HG03095 (cell line): Measurements from ENCODE around the gene XAB2.
A peak's percentile ranks its signal among the peaks of the same experiment; 100 is the strongest.

Experiments used
- ATAC-seq: cut with Tn5 transposase; IDR thresholded peaks from one replicate; pipeline ENCODE4 v1.9.1; 2021; ENCODE audit warnings: moderate library complexity; ENCODE audit not compliant: unreplicated experiment

Gene XAB2

DNA sequence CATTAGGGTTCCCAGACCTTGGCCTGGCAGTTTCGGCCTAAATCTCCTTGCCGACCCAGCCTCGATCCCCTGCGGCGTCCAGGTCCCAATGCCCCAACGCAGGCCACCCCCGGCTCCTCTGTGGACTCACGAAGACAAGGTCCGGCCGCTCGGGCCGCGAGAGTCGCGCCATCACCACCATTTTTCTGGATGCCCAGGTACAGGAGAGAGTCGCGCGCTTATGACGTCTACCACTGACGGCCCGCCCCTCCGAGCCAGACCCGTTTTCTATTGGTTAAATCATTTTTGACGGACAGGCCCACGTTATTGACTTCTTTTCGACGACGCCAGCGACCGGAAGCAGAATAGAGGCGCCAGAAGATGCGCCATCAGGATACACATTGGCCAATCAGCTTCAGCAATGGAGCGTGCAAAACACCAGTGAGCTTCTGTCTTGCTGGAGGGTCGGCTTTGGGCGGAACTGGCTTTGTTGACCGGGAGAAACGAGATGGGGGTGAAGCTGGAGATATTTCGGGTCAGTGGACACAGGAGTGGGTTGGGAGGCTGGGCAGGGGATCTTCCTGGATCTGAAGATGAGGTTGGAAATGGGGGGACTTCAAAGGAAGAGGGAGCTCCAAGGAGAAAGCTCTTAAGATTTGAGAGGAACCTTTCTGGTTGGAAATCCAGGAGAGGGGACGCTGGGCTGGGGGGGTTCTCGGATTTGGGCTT lies at the start of gene XAB2, which contains the start of gene PET100:
XAB2 (minus strand) TSS at position 199 of the 708 bp plus-strand sequence; CDS start at position 181, 18 bp downstream.
PET100 (plus strand) TSS at position 447 of the 708 bp plus-strand sequence; CDS start at position 488, 41 bp downstream.
- peak; percentile 75 for ATAC-seq

DNA sequence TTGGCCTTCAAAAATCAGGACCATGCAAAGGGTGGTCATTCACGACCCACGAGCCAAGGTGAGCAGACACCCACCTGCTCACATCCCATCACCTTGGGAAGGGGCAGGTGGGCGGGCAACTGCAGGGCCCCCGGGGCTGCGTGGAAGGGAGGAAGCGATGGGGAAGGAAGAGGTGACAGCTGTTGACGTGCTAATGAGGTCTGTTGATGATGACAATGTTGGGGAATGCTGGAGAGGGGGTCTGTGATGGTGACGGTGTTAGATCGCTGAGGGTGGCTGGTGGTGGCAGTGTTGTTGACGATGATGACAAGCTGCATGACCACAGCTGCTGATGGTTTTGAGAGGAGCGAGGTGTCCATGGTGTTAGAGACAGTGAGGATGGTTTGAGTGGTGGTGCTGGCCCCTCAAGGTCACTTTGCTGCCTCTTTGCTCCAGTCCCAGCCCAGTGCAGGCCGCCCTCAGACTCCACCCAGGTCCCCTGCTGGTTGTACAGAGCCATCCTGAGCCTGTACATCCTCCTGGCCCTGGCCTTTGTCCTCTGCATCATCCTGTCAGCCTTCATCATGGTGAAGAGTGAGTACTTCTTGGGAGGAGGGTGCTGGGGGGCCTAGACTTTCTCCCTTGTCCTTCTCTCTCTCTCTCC lies 48.4 kb upstream of the XAB2 start:
- ATAC-seq, result no peak

DNA sequence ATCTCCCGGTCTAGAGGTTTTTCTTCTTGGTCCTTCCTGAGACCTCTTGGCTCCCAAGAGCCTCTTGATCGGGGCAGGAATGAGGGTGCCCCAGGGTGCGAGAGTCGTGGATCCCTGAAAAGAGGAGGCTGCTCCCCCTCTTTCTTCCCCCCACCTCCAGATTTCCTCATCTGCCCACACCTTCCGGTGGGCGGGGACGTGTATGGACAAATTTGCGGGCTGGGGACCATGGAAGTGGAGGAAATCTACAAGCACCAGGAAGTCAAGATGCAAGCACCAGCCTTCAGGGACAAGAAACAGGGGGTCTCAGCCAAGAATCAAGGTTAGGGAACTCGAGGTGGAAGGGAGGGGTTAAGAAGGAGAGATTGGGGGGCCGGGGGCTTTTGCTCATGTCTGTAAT lies 47.5 kb upstream of the XAB2 start, which contains the start of gene MCEMP1:
MCEMP1 (plus strand) TSS at position 237 of the 400 bp plus-strand sequence; CDS start at position 268, 31 bp downstream.
- ATAC-seq, result no peak

DNA sequence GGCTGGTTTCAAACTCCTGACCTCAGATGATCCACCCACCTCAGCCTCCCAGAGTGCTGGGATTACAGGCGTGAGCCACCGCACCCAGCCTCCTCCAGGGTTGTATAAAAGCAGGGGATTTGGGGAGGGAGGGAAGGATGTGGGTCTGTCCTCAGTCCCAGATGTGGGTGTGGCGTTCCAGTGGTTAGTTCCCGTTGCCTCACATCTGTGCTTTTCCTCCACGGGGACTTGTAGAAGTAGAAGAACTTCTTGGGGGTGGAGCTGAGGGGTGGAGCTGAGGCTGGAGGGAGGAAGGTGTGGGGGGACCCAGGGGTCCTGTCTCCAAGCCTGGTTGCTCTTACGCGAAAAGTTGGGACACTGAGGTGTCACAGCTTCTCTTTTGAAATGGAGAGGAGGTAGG lies 47.0 kb upstream of the XAB2 start:
- ATAC-seq, result no peak

DNA sequence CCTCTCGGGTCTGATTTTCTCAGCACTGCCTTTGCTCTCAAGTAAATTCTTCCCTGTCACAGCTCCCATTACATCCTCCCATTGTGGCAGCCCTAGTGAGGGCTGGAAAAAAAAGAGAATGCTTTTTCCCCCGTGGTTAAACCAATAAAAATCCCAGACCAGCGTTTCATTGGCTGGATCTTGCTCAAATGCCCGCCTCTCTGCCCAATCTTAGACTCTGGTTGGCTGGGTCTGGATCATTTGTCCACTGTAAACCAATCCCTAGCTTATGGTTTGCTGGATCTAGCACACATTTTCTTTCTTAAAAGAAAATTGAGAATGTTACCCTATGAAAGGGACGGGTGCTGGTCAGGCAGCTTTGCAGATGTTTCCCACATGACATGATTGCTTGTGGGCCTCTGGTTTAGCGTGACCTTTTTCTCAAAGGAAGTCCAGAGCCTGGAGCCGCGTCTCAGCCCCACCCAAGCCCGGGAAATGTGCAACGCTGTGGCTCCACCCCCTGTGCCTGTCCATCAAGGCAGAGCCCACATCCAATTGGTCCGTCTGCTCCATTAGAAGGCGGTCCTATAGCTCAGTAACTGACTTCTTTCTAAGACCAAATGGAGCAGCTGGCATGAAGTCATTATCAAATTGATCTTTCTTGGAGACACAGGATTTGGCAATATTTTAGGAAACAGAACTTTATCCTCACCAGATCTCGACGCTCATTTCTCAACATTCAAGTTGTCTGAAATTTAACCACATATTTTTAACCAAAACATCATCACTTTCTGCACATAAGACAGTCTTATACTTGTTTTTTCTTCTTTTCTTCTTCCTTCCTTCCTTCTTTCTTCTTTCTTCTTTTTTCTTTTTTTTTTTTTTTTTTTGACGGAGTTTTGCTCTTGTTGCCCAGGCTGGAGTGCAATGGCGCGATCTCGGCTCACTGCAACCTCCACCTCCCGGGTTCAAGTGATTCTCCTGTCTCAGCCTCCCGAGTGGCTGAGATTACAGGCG lies 45.0 kb upstream of the XAB2 start:
- no peak for ATAC-seq

DNA sequence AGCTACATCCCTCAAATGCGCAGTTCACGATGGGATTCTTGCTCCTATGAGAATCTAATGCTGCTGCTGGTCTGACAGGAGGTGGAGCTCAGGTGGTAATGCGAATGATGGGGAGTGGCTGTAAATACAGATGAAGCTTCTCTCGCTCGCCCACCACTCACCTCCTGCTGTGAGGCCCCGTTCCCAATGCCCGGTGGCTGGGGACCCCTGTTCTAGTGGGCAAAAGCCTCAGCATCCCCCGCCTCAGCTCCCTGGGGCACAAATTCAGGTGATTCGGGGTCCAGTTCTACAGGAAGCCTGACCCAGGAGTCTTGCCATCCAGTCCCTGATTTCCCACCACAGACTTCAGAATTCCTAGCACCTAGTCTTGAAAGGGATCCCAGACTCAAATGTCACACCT lies 43.2 kb upstream of the XAB2 start:
- ATAC-seq, result no peak

DNA sequence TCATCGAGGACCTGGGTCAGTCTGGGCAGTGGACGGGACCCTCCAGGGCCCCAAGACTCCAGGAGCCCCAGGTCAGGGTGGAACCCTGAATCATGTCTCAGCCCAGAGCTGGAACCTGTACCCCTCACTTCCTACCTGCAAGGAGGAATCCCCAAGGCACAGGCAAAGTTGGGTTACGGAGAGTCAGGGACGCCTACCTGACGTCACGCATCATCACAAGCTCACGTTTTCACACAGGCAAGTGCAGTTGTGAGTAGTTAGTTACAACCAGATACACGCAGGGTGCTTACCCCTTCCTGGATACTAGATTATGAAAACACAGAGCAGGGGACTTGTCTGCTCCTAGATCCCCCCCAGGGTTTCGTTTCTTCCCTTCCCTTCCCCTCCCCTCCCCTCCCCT lies 41.4 kb upstream of the XAB2 start:
- no peak for ATAC-seq

DNA sequence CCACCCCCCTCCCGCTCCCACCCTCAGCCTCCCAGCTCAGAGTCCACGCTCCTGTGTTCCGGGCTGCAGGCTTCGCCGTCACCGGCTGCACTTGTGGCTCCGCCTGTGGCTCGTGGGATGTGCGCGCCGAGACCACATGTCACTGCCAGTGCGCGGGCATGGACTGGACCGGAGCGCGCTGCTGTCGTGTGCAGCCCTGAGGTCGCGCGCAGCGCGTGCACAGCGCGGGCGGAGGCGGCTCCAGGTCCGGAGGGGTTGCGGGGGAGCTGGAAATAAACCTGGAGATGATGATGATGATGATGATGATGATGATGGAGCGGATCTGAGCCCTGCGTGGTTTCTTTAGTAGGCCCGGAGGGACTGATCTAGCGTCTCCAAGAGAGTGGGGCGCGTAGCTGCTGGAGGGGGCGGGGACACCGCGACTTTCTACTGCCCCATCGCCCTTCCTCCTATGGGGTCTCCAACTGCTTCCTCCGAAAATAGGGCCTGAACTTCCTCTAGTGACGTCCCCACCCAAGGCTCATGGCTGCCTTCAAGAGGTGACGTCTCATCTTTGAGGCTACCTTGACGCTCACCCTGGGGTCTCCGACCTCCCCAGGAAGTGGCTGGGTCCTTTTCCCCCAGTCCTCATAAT lies 40.9 kb upstream of the XAB2 start:
- no peak for ATAC-seq

DNA sequence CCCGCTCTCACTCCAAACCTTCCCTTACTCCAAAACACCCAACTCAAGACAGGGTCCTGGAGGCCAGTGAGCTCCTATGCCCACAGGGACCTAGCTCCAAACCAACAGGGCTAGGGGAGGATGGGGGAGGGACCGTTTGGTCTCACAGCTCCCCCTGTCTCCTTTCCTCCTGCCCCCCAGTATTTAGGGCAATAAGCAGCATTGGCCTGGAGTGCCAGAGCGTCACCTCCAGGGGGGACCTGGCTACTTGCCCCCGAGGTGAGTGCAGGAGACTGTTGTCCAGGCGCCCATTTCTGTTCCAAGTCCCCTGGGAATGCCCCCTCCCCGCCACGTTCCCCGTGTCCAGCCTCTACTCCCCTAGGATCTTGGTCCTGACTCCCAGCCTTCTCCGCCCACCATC lies 40.3 kb upstream of the XAB2 start:
- ATAC-seq, result no peak

DNA sequence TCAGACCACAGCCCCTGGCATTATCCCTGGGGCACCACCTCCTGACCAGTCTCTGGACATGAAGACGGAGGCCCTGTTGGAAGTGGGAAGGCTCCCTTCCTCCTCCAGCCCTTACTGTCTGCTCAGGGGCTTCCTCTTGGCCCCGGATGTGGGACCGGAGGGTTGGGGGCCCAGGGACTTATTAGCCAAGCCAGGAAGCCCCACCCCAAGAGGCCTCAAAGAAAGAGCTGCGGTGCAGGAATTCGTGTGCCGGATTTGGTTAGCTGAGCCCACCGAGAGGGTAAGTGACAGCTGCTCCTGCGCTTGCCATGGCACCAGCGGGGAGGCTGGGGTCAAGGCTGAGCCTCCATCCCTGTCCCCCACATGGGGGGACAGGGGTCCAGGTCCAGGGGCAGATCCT lies 39.5 kb upstream of the XAB2 start, which contains the start of gene RETN:
RETN (plus strand) TSS at position 208 of the 400 bp plus-strand sequence. CDS start 278 bp downstream, outside the sequence.
- no peak for ATAC-seq

DNA sequence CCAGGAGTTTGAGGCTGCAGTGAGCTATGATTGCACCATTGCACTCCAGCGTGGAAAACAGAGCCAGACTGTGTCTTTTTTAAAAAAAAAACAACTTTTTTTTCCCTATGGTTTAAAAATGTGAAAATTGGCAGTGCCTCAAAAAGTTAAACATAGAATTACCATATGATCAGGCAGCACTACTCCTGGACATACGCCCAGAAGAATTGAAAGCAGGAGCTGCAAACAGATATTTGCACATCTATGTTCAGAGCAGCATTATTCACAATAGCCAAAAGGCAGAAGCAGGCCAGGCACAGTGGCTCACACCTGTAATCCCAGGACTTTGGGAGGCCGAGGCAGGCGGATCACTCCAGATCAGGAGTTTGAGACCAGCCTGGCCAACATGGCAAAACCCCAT lies 35.7 kb upstream of the XAB2 start:
- ATAC-seq, result no peak

DNA sequence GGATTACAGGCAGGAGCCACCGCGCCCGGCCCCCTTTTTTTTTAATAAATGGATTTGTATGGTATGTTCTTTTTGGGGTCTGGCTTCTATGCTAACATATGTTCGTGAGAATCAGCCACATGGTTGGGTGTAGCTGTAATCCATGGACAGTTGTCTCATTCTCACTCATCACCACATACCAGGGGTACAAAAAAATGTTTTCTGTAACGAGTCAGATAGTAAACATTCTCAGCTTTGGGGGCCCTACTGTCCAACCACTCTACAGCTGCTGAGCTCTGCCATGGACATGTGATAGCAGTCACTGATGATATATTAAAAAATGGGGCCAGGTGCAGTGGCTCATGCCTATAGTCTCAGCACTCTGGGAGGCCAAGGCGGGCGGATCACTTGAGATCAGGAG lies 34.4 kb upstream of the XAB2 start:
- ATAC-seq, result no peak

DNA sequence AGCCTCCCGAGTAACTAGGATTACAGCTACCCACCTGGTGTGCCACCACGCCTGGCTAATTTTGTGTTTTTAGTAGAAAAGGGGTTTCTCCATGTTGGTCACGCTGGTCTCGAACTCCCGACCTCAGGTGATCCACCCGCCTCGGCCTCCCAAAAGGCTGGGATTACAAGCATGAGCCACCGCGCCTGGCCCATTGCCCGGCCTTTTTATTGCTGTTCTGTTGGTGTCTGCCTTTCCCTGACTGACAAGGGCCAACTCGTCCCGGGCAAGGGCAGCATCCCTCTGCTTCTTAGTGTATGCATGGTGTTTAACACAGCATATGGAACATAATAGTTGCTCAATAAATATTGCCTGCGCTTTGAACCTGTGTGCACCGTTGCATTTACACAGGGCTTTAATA lies 33.3 kb upstream of the XAB2 start:
- no peak for ATAC-seq

DNA sequence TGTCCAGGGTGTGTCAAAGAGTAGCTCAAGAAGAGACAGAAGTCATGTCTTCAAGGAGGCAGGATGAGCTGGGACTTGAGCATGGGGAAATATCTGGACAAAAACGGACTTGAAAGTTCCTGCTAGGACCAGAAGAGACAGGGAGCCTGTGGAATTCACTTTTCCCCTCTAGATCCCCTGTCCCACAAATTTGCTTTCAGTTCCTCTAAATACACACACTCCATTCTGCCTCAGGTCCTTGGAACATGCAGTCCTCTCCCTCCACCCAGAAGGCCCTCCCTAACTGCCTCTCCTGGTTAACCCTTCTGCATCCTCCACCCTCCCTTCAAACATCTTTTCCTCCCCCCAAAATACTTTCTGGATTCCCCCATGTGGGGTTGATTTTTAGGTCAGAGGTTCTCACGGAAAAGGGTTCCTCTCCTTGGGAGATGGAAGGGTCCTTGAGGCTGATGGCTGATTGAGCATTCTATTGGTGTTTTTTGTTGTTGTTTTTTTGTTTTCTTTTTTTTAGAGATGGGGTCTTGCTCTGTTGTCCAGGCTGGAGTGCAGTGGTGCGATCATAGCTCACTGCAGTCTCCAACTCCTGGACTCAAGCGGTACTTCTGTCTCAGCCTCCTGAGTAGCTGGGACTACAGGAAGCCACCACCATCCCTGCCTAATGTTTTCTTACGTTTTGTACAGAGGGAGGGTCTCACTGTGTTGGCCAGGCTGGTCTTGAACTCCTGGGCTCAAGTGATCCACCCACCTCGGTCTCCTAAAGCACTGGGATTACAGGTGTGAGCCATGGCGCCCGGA lies 32.6 kb upstream of the XAB2 start:
- no peak for ATAC-seq

DNA sequence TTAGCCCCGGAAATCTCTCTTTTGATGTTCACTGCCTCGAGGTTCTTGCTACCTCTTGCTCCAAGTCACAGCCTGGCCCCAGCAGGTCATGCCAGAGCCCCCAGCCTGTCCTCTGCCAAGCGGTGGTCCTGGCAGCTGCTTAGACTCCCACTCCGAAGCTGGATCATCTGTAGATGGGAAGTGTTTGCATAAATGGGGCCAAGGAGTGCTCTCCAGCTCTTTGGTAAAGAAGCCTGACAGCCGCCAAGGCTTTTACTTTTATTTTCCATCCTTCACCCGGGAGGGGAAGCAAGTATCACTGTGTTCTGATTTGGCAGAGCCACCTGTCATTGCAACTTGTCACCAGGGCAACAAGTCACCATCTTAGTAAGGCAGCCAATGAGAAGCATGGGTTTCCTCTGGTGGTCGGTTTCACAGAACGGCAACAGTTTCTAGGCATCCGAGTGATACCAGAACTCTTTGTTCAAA lies 28.9 kb upstream of the XAB2 start:
- peak; percentile 50 for ATAC-seq

DNA sequence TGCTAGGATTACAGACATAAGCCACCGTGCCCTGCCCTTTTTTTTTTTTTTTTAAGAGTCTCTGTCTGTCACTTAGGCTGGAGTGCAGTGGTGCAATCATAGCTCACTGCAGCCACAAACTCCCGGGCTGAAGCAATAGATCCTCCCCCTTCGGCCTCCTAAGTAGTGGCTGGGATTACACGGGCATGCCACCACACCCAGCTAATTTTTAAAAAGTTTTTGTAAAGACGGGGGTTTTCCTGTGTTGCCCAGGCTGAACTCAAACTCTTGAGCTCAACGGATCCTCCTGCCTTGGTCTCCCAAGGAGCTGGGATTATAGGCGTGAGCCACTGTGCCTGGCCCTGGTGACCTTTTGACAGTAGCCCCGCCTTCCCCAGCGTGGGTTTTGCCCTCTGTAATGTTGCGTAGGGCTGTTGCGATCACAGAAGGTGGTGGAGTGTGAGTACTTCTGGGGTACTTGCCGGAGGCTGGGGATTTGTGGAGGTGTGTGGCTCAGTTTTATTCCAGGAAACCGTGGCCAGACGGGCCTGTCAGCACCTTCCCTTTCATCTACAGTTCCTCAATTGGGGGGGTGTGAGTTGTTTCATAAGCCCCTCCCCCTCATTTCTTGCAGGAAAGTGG lies 27.9 kb upstream of the XAB2 start:
- ATAC-seq, result no peak

DNA sequence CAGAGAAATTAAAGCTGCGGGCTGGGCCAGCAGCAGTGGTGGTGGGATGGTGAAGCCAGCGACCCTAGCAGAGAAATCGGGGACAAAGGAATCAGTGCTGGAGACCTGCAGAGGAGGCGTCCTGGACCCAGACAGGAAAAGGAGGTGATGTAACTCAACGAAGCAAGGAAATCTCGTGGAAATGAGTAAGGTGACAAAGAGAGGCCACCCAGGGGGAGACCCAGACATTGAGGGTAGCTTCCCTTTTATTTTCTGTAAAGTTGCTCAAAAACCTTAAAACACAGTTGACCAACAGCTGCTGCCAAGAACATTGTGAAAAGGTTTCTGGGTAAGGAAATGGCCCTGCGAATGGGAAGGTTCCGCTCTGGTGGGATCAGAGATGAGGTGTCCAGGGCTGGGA lies 26.2 kb upstream of the XAB2 start:
- no peak for ATAC-seq

DNA sequence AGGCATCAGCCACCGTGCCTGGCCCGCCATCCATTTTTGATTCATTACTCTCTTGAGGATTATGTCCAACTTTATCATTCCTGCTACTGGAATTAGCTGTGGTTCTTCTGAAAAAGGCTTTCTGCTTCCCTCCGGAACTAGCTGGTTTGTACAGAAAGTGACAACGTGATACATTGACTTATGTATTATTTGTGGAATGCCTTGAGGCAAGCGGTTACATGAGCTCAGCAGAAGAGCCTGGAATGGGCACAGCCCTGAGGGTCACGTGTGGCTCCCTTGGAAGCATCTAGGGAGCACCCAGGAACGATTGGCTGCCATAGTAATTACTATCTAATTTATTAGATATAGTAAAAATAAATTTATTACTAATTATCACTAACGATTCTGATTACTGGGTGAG lies 25.1 kb upstream of the XAB2 start:
- ATAC-seq, result no peak

DNA sequence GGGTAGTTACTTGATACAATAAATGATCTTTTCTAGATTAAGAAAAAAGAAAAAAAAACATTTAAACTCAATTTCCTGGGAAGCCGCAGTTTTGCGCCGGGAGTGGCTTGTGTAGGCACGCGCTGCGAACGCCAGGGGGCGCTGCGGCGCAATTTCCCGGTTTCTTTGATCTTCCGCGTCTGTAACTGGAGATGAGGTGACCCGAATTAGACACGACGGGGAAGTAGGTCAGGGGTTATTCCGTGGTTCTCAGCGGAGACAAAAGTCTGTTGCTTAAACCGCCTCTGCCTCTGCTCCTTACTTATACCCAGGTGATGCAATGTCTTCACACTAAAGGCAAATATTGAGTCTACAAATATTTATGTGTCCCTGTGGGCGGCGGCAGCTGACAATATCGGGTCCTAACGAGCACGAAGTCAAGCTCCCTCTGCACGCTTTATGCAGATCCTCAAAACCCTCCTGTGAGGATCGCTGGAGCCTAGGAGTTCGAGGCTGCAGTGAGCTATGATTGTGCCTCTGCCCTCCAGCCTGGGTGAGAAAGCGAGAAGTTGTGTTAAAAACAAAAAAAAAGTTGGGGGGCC lies 22.8 kb upstream of the XAB2 start:
- no peak for ATAC-seq
